GM12878 (cell line): ENCODE results near the gene LAMA4. TPM values are rescaled to one million over a fixed set of nuclear protein-coding genes. Genes with fewer than 3 reads are reported as not detected.

Source experiments
- ATAC-seq: fragments of 200-7000 bp; cut with Tn5 transposase; 3 replicates; pipeline ENCODE4 v1.9.1; 2020; ENCODE audit warnings: mild to moderate bottlenecking, moderate library complexity
- BruUV-seq: library from RNA; stranded (reverse); fragments of 400-500 nt; replicated peaks from 2 replicates; lab custom pipeline; 2021; lab: Mats Ljungman, UMichigan
- CTCF ChIA-PET: fragments of 300-600 bp; sonication (Branson Sonifier 250); formaldehyde crosslinking; extraction: SDS; loops from one replicate; lab custom pipeline; 2021; ENCODE audit warnings: inconsistent platforms; lab: Yijun Ruan, JAX
- POLR2A ChIA-PET: fragments of 350-600 bp; formaldehyde crosslinking; extraction: SDS; loops from one replicate; lab custom pipeline; 2021; ENCODE audit warnings: inconsistent platforms; lab: Charles Lee
- RAD21 ChIA-PET: fragments of 300-600 bp; sonication (Branson Sonifier 250); formaldehyde crosslinking; loops from one replicate; lab custom pipeline; 2023; ENCODE audit warnings: antibody characterized with exemption; ENCODE audit not compliant: unreplicated experiment; lab: Charles Lee
- SMC1A ChIA-PET: fragments of 300-600 bp; sonication (Branson Sonifier 250); formaldehyde crosslinking; loops from one replicate; lab custom pipeline; 2023; ENCODE audit not compliant: unreplicated experiment, uncharacterized antibody; lab: Charles Lee
- DNase-seq: peaks from one replicate; pipeline ENCODE4 v3.0.0-alpha.2; 2011; ENCODE audit warnings: low read depth, low spot score
- FAIRE-seq: peaks from 3 replicates; lab custom pipeline; 2011; peaks lifted over from hg19 to GRCh38; lab: Jason Lieb, UNC
- H2AFZ ChIP-seq: 2 replicates; pipeline ENCODE4 v1.6.0; 2011; ENCODE audit warnings: low read depth, low read length, control low read depth; ENCODE audit not compliant: control insufficient read depth
- H3K27ac ChIP-seq: 2 replicates; pipeline ENCODE4 v1.5.1; 2011; ENCODE audit warnings: control low read depth; ENCODE audit not compliant: control insufficient read depth, insufficient read depth
- H3K27me3 ChIP-seq, 2 experiments: replicated peaks in 1 of 2; 2 replicates each; pipeline versions ENCODE4 v1.6.0 to v1.6.1; 2011; ENCODE audit warnings: low read length in 1 of 2; ENCODE audit not compliant: control insufficient read depth in 2 of 2, insufficient read depth in 2 of 2
- H3K36me3 ChIP-seq, 2 experiments: 2 replicates each; pipeline ENCODE4 v1.5.1; 2011; ENCODE audit warnings: low read length in 1 of 2; ENCODE audit not compliant: control insufficient read depth in 2 of 2, insufficient read depth in 2 of 2
- H3K4me1 ChIP-seq: 2 replicates; pipeline ENCODE4 v1.6.1; 2011; ENCODE audit warnings: mild to moderate bottlenecking, low read length, moderate library complexity, mixed read lengths; ENCODE audit not compliant: control insufficient read depth, insufficient read depth
- H3K4me2 ChIP-seq: 2 replicates; pipeline ENCODE4 v1.6.0; 2011; ENCODE audit warnings: control low read depth; ENCODE audit not compliant: control insufficient read depth, insufficient read depth
- H3K4me3 ChIP-seq: fragments of 200-600 bp; sonication (generic); 2 replicates; pipeline ENCODE4 v1.5.1; 2016
- H3K79me2 ChIP-seq: 2 replicates; pipeline ENCODE4 v1.6.0; 2011; ENCODE audit warnings: low read length; ENCODE audit not compliant: control insufficient read depth, insufficient read depth
- H3K9ac ChIP-seq: 2 replicates; pipeline ENCODE4 v1.8.0; 2011; ENCODE audit warnings: low read length, control low read depth, mixed read lengths; ENCODE audit not compliant: control insufficient read depth, insufficient read depth
- H3K9me3 ChIP-seq: replicated peaks from 3 replicates; pipeline ENCODE4 v1.5.1; 2011; ENCODE audit warnings: mild to moderate bottlenecking, low read length; ENCODE audit not compliant: control insufficient read depth, insufficient read depth
- H4K20me1 ChIP-seq: 2 replicates; pipeline ENCODE4 v1.6.0; 2011; ENCODE audit not compliant: control insufficient read depth, insufficient read depth
- ESRRA ChIP-seq: IDR thresholded peaks from 2 replicates; pipeline ENCODE4 v1.6.1; 2012; ENCODE audit warnings: mild to moderate bottlenecking, low read length, improper control_type of control experiment
- EZH2 ChIP-seq: IDR thresholded peaks from 2 replicates; pipeline ENCODE4 v1.6.1; 2012; ENCODE audit warnings: low read depth, mild to moderate bottlenecking, control low read depth, inconsistent platforms, low read length, borderline replicate concordance; ENCODE audit not compliant: control insufficient read depth
- KAT2A ChIP-seq: conservative IDR thresholded peaks from 2 replicates; pipeline ENCODE4 v1.6.1; 2011; ENCODE audit warnings: low read depth, low read length; ENCODE audit not compliant: control insufficient read depth
- KLF5 ChIP-seq: fragments of 450-650 bp; IDR thresholded peaks from 2 replicates; pipeline ENCODE4 v1.6.1; 2014; ENCODE audit warnings: mild to moderate bottlenecking; ENCODE audit not compliant: partially characterized antibody
- POU2F2 ChIP-seq: IDR thresholded peaks from 3 replicates; pipeline ENCODE4 v1.6.1; 2011; ENCODE audit warnings: low read depth, mild to moderate bottlenecking, low read length, borderline replicate concordance
- WGBS: methylation state at CpG from one replicate; pipeline ENCODE4 v1.1.6; 2016; ENCODE audit warnings: low lambda C conversion rate; ENCODE audit not compliant: insufficient replicate concordance, insufficient coverage; ENCODE audit errors: missing lambda C conversion rate; 5-methylcytosine and 5-hydroxymethylcytosine counted together
- in situ Hi-C: fragments of 300-500 bp; cut with MboI; formaldehyde crosslinking; loops from 9 replicates; pipeline ENCODE4 v1.14.3; 2018; ENCODE audit warnings: mixed read lengths
- intact Hi-C: fragments of 100-400 bp; cut with micrococcal nuclease; formaldehyde crosslinking; loops from one replicate; pipeline ENCODE4 v1.14.2; 2022; ENCODE audit not compliant: unreplicated experiment
- polyA plus RNA-seq, 11 experiments: library from polyadenylated mRNA; depleted of rRNA in 4 of 11; unstranded in 6 of 11; stranded (reverse) in 5 of 11; fragments of >200 nt; fragmentation: Nextera tagmentation in 4 of 11; fragmentation: Illumina TruSeq in 1 of 11; extraction: Ambion mirVana in 4 of 11; extraction: Trizol in 1 of 11; gene quantifications; 1 replicate in 1 of 11; 2 replicates in 10 of 11; pipeline versions ENCODE4 v1.2.1 to v1.2.3, GENCODE V29; 2011 to 2016; ENCODE audit warnings: inconsistent platforms in 2 of 11, missing spikeins in 2 of 11, low read depth in 1 of 11
- total RNA-seq, 4 experiments: library from RNA; depleted of rRNA in 3 of 4; stranded (reverse); fragments of >200 nt in 3 of 4; fragmentation: Illumina TruSeq in 1 of 4; extraction: Trizol in 1 of 4; gene quantifications; 2 replicates each; pipeline versions ENCODE4 v1.2.1 to v1.2.3, GENCODE V29; 2013 to 2021
- TF ChIP-seq, protein P1 (sequence below): fragments of 450-650 bp; IDR thresholded peaks from 2 replicates; pipeline ENCODE4 v1.6.1; 2018; ENCODE audit warnings: mild to moderate bottlenecking, low read depth, moderate library complexity; ENCODE audit not compliant: partially characterized antibody
- TF ChIP-seq, protein P2 (sequence below): IDR thresholded peaks from 2 replicates; pipeline ENCODE4 v1.6.1; 2012; ENCODE audit warnings: low read length, inconsistent platforms
- TF ChIP-seq, protein P3 (sequence below): IDR thresholded peaks from 2 replicates; pipeline ENCODE4 v1.6.1; 2012; ENCODE audit warnings: low read depth, low read length, improper control_type of control experiment

LAMA4 gene
- total and polyA plus RNA-seq, 10 of the 15 experiments (the other 5 are each of a cell fraction or from before 2014, with no cell fraction given) = 0.11 to 0.21 (median 0.14) TPM; not detected in 7

DNA sequence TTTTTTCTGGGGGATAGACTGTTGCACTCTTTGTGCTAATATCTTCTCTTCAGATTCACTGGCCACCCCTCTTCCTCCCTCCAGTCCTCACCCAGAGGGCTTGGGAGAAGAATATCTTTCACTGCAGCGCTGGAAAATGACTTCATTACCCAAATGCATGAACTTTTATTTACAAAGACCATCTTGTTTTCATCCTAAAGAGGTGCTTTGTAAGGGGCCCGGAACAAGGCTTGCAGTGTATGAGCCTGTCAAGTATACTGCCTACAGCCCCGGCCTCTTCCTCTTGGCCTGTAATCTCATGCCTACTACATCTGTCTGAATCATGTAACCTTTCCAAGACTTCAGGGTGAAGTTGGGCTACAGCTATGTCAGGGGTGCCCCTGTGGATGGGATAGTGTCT is 554 bp upstream of the LAMA4 start:
- FAIRE-seq = no peak
- H3K4me2 ChIP-seq = no peak overlapping the region
- in situ Hi-C loops = no loop called here

More for the DNA sequence above, 554 bp upstream of the LAMA4 start:
- Histone ChIP-seq H4K20me1 (no peaks in the 10 kb centered on the region), H2AFZ (no peak overlapping the region), H3K27ac (no peak overlapping the region), H3K36me3 (no peaks in the 10 kb centered on the region), H3K4me1 (no peaks in the 10 kb centered on the region), H3K27me3 (peaks cover 9 to 13% of the 10 kb centered on the region in 2 experiments; a peak in 3 of 4 replicates), H3K9me3 (no peaks in the 10 kb centered on the region), H3K79me2 (no peaks in the 10 kb centered on the region), H3K4me3 (no peak overlapping the region), H3K9ac (no peak overlapping the region)
- WGBS = 31% methylated on average over 3 of the region's 3 CpGs
- ChIA-PET POLR2A (no interaction called here), RAD21 (no interaction called here), SMC1A (no interaction called here), CTCF (interaction anchor here (1.2 kb wide), 1 partner anchor 9 kb away, joined by 4 read pairs; no protein-coding TSS in a partner anchor)
- intact Hi-C loops = no loop called here
- TF ChIP-seq EZH2 (no peak), KAT2A (no peak), KLF5 (no peak), POU2F2 (no peak), ESRRA (no peak)
- TF ChIP-seq, protein P1, sequence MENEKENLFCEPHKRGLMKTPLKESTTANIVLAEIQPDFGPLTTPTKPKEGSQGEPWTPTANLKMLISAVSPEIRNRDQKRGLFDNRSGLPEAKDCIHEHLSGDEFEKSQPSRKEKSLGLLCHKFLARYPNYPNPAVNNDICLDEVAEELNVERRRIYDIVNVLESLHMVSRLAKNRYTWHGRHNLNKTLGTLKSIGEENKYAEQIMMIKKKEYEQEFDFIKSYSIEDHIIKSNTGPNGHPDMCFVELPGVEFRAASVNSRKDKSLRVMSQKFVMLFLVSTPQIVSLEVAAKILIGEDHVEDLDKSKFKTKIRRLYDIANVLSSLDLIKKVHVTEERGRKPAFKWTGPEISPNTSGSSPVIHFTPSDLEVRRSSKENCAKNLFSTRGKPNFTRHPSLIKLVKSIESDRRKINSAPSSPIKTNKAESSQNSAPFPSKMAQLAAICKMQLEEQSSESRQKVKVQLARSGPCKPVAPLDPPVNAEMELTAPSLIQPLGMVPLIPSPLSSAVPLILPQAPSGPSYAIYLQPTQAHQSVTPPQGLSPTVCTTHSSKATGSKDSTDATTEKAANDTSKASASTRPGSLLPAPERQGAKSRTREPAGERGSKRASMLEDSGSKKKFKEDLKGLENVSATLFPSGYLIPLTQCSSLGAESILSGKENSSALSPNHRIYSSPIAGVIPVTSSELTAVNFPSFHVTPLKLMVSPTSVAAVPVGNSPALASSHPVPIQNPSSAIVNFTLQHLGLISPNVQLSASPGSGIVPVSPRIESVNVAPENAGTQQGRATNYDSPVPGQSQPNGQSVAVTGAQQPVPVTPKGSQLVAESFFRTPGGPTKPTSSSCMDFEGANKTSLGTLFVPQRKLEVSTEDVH = no peak
- TF ChIP-seq, protein P2, sequence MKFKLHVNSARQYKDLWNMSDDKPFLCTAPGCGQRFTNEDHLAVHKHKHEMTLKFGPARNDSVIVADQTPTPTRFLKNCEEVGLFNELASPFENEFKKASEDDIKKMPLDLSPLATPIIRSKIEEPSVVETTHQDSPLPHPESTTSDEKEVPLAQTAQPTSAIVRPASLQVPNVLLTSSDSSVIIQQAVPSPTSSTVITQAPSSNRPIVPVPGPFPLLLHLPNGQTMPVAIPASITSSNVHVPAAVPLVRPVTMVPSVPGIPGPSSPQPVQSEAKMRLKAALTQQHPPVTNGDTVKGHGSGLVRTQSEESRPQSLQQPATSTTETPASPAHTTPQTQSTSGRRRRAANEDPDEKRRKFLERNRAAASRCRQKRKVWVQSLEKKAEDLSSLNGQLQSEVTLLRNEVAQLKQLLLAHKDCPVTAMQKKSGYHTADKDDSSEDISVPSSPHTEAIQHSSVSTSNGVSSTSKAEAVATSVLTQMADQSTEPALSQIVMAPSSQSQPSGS = no peak
- TF ChIP-seq, protein P3, sequence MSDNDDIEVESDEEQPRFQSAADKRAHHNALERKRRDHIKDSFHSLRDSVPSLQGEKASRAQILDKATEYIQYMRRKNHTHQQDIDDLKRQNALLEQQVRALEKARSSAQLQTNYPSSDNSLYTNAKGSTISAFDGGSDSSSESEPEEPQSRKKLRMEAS = no peak
- DNase-seq (no peak), ATAC-seq (no peak)
- BruUV-seq = no TSS peak
